Spleen (tissue), 7 donors: Measurements from ENCODE around the gene RHOF.

ENCODE experiments used
- CTCF ChIP-seq, 11 experiments: fragments of 200-600 bp in 7 of 11; fragments of 450-650 bp in 4 of 11; sonication (generic) in 4 of 11; IDR thresholded peaks in 8 of 11; conservative IDR thresholded peaks in 3 of 11; 1 replicate in 7 of 11; 2 replicates in 4 of 11; pipeline versions ENCODE4 v1.4.0 to v1.8.0; 2016 to 2021; ENCODE audit warnings: antibody characterized with exemption in 11 of 11, inconsistent platforms in 4 of 11, mild to moderate bottlenecking in 1 of 11
- POLR2AphosphoS5 ChIP-seq, 3 donors: sonication (generic); formaldehyde crosslinking; IDR thresholded peaks; one replicate each; pipeline ENCODE4 v1.5.1; 2017; ENCODE audit warnings: antibody characterized with exemption in 3 of 3
- donor health status: DM: no; HTN: no; CAD: no; lungs with moderate emphysema.
- donor health status: DM: no; HTN: no; CAD: no.
- donor health status: DM: no; HTN: no; CAD: no.

DNA sequence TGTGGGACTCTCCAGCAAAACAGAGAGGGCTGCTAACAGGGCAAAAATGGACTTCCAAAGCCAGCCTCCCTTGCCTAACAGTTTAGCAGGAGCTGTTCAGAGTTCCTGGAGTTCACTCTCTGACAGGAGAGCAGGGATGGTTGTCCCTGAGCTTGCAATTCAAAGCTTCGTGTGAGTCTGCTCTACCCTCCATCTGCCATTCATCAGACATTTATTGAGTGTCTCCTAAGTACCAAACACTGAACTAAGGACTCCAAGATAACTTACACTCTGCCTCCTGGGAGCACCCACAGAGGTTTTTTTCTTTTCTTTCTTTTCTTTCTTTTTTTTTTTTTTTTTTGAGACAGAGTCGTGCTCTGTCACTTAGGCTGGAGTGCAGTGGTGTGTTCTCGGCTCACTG is 28.7 kb downstream of the RHOF start:
- TF ChIP-seq CTCF (IDR thresholded peaks at IDR 0.05 in 8 of 11, conservative IDR thresholded peaks at IDR 0.05 in 3 of 11): no peak
- TF ChIP-seq POLR2AphosphoS5 (IDR thresholded peaks at IDR 0.05): no peak
